HepG2 (cell line): ENCODE data around the gene CTNND1. TPM values are rescaled to one million over a fixed set of nuclear protein-coding genes. Genes with fewer than 3 reads are reported as not detected.
A peak's percentile ranks its signal among the peaks of the same experiment; 100 is the strongest.

Source experiments
- ATRX ChIP-seq: sonication (generic); formaldehyde crosslinking; IDR thresholded peaks from 2 replicates; pipeline ENCODE4 v1.4.0; 2020; ENCODE audit warnings: missing genetic modification reagents, borderline replicate concordance
- BCLAF1 ChIP-seq: fragments of 450-650 bp; IDR thresholded peaks from 2 replicates; pipeline ENCODE4 v1.6.1; 2017; ENCODE audit warnings: mild to moderate bottlenecking
- CCAR2 ChIP-seq: fragments of 200-400 bp; formaldehyde crosslinking; optimal IDR thresholded peaks from 2 replicates; pipeline ENCODE3; 2018; ENCODE audit warnings: low read depth, mild to moderate bottlenecking, low read length, moderate library complexity
- RXRA ChIP-seq: sonication (generic); formaldehyde crosslinking; IDR thresholded peaks from 2 replicates; pipeline ENCODE4 v1.5.1; 2020; ENCODE audit warnings: missing genetic modification reagents
- TBP ChIP-seq: sonication (generic); formaldehyde crosslinking; IDR thresholded peaks from 2 replicates; pipeline ENCODE4 v1.5.0; 2020; ENCODE audit warnings: missing genetic modification reagents
- TIGD3 ChIP-seq: sonication (generic); formaldehyde crosslinking; IDR thresholded peaks from 2 replicates; pipeline ENCODE4 v1.5.1; 2020; ENCODE audit warnings: mild to moderate bottlenecking, missing genetic modification reagents, borderline replicate concordance
- ZBTB42 ChIP-seq: sonication (generic); formaldehyde crosslinking; IDR thresholded peaks from 2 replicates; pipeline ENCODE4 v1.5.0; 2020; ENCODE audit warnings: mild to moderate bottlenecking, missing genetic modification reagents
- ZC3H4 ChIP-seq: sonication (generic); formaldehyde crosslinking; IDR thresholded peaks from 2 replicates; pipeline ENCODE4 v1.4.0; 2020; ENCODE audit warnings: missing genetic modification reagents, borderline replicate concordance
- ZNF263 ChIP-seq: sonication (generic); formaldehyde crosslinking; IDR thresholded peaks from 2 replicates; pipeline ENCODE4 v1.4.0; 2020; ENCODE audit warnings: missing genetic modification reagents
- ZNF441 ChIP-seq: sonication (generic); formaldehyde crosslinking; IDR thresholded peaks from 2 replicates; pipeline ENCODE4 v1.7.0; 2021; ENCODE audit warnings: missing genetic modification reagents, borderline replicate concordance
- ZNF543 ChIP-seq: sonication (generic); formaldehyde crosslinking; IDR thresholded peaks from 2 replicates; pipeline ENCODE4 v1.4.0; 2020; ENCODE audit warnings: mild to moderate bottlenecking, missing genetic modification reagents
- ZNF563 ChIP-seq: sonication (generic); formaldehyde crosslinking; IDR thresholded peaks from 2 replicates; pipeline ENCODE4 v1.8.0; 2022; ENCODE audit warnings: mild to moderate bottlenecking, moderate library complexity, missing genetic modification reagents
- ZNF605 ChIP-seq: sonication (generic); formaldehyde crosslinking; IDR thresholded peaks from 2 replicates; pipeline ENCODE4 v1.8.0; 2022; ENCODE audit warnings: mild to moderate bottlenecking, missing genetic modification reagents
- ZNF629 ChIP-seq: sonication (generic); formaldehyde crosslinking; conservative IDR thresholded peaks from 2 replicates; pipeline ENCODE4 v1.5.0; 2020; ENCODE audit warnings: missing genetic modification reagents
- ZSCAN21 ChIP-seq: sonication (generic); formaldehyde crosslinking; IDR thresholded peaks from 2 replicates; pipeline ENCODE4 v1.8.0; 2022; ENCODE audit warnings: mild to moderate bottlenecking, missing genetic modification reagents, moderate library complexity, borderline replicate concordance
- ZSCAN22 ChIP-seq: sonication (generic); formaldehyde crosslinking; IDR thresholded peaks from 2 replicates; pipeline ENCODE4 v1.4.0; 2020; ENCODE audit warnings: mild to moderate bottlenecking, missing genetic modification reagents
- polyA plus RNA-seq, 8 experiments: library from polyadenylated mRNA; depleted of rRNA in 3 of 8; stranded (reverse) in 7 of 8; unstranded in 1 of 8; fragments of >200 nt; fragmentation: Illumina TruSeq in 4 of 8; extraction: Trizol in 4 of 8; gene quantifications; 2 replicates each; pipeline versions ENCODE4 v1.2.1 to v1.2.3, GENCODE V29; 2011 to 2016; ENCODE audit warnings: low read depth in 4 of 8, missing spikeins in 1 of 8, mixed read lengths in 1 of 8; ENCODE audit not compliant: insufficient read depth in 1 of 8
- total RNA-seq, 5 experiments: library from RNA; depleted of rRNA; stranded (reverse); fragments of >200 nt; fragmentation: Illumina TruSeq; extraction: Trizol; gene quantifications; 2 replicates each; pipeline ENCODE4 v1.2.3, GENCODE V29; 2016; ENCODE audit warnings: low read depth in 1 of 5
- TF ChIP-seq, protein P1 (sequence below): IDR thresholded peaks from 2 replicates; pipeline ENCODE4 v1.6.1; 2016; ENCODE audit warnings: low read depth, control low read depth
- TF ChIP-seq, protein P2 (sequence below): sonication (generic); formaldehyde crosslinking; IDR thresholded peaks from 2 replicates; pipeline ENCODE4 v1.8.0; 2023; ENCODE audit warnings: mild to moderate bottlenecking, missing genetic modification reagents

CTNND1 gene
- total and polyA plus RNA-seq, 2 of the 13 experiments (the other 11 are each of a cell fraction or from before 2014, with no cell fraction given): 117 to 128 TPM

DNA sequence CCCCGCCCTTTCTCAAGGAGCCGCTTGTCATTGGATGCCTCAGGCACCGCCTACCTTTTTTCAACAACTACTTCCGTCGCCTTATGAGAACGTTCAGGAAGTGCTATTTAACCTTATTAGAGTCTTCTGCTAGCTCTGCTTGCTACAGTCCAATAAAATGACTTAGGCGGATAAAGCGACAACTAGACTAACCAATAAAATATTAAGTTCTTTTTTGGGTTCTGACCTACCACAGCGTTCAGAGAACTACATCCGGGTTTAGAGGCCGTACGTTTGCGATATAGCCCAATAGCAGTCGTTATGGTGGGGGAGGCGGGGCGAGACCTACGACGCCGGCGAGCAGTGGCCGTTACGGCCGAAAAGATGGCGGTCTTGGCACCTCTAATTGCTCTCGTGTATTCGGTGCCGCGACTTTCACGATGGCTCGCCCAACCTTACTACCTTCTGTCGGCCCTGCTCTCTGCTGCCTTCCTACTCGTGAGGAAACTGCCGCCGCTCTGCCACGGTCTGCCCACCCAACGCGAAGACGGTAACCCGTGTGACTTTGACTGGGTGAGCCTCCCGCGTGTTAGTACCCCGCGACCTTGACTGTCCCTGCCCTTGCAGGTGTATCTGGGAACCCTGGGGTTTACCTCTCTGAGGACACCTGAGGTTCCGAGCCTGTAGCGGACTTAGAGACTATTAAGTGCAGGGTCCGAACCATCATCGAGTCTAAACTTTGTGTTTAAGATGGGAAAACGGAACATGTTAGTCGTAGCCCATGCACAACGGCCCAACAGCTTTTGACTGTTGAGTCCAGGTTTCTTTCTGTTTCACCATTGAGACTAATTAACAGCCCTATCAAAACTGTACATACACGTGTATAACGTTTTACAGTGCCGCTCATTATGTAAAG lies 49.1 kb upstream of the CTNND1 start, which contains the start of gene TMX2 (continued):
- TF ChIP-seq BCLAF1: no peak
- TF ChIP-seq ZNF563 (CRISPR knock-in tag): no peak
- no peak for TF ChIP-seq ZBTB42 (CRISPR knock-in tag)
- no peak for TF ChIP-seq ZNF629 (CRISPR knock-in tag)
- TF ChIP-seq, protein P1, sequence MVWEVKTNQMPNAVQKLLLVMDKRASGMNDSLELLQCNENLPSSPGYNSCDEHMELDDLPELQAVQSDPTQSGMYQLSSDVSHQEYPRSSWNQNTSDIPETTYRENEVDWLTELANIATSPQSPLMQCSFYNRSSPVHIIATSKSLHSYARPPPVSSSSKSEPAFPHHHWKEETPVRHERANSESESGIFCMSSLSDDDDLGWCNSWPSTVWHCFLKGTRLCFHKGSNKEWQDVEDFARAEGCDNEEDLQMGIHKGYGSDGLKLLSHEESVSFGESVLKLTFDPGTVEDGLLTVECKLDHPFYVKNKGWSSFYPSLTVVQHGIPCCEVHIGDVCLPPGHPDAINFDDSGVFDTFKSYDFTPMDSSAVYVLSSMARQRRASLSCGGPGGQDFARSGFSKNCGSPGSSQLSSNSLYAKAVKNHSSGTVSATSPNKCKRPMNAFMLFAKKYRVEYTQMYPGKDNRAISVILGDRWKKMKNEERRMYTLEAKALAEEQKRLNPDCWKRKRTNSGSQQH: peak; percentile 45; the same call in 1 of the 2 replicates
- TF ChIP-seq ZSCAN22 (CRISPR knock-in tag): no peak
- TF ChIP-seq CCAR2: no peak
- no peak for TF ChIP-seq RXRA (CRISPR knock-in tag)
- no peak for TF ChIP-seq ATRX (CRISPR knock-in tag)
- TF ChIP-seq, protein P2, sequence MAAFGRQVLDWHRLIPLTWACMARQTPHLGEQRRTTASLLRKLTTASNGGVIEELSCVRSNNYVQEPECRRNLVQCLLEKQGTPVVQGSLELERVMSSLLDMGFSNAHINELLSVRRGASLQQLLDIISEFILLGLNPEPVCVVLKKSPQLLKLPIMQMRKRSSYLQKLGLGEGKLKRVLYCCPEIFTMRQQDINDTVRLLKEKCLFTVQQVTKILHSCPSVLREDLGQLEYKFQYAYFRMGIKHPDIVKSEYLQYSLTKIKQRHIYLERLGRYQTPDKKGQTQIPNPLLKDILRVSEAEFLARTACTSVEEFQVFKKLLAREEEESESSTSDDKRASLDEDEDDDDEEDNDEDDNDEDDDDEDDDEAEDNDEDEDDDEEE: no peak
- TF ChIP-seq ZNF543: peak; percentile 72; the same call in 1 of the 2 replicates
- TF ChIP-seq ZNF605 (CRISPR knock-in tag): no peak
- TF ChIP-seq ZSCAN21 (CRISPR knock-in tag): no peak
- 0 out of 2 replicates have a peak, but pooled peaks have one; percentile 4 for TF ChIP-seq ZNF441
- no peak for TF ChIP-seq ZC3H4 (CRISPR knock-in tag)
- no peak for TF ChIP-seq TIGD3 (CRISPR knock-in tag)
- TF ChIP-seq TBP (CRISPR knock-in tag): no peak
- TF ChIP-seq ZNF263 (CRISPR knock-in tag): no peak
